Measurements from ENCODE around the gene ENPEP. TPM values are rescaled to one million over a fixed set of nuclear protein-coding genes. Genes with fewer than 3 reads are reported as not detected.

The ENPEP gene
- total and polyA plus RNA-seq, 9 donors: 11.3 to 42.3 (median 20.9) TPM

DNA sequence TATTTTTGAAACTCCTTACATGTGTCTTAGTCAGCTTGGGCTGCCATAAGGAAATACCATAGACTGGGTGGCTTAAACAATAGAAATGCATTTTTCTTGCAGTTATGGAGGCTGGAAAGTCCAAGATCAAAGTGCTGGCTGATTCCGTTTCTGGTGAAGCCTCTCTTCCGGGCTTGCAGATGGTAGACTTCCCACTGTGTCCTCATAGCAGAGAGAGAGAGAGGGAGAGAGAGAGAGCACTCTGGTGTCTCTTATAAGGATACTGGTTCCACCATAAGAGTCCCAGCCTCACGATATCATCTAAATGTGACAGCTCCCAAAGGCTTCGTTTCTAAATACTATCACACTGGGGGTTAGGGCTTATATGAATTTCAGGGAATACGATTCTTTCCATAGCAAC, 39.7 kb downstream of the ENPEP start:
- H3K4me1 ChIP-seq (ENCODE audit: control insufficient read depth, insufficient read depth, low read length): no peaks in the 10 kb centered on the region
- no peak overlapping the region for H3K27ac ChIP-seq (ENCODE audit: low read length)
- H3K4me3 ChIP-seq (ENCODE audit: low read length): no peak overlapping the region
- WGBS (ENCODE audit: insufficient coverage): 80% methylated on average over 1 of the region's 5 CpGs
- H3K9me3 ChIP-seq (replicated peaks; ENCODE audit: control insufficient read depth, low read depth, low read length): no peaks in the 10 kb centered on the region
- H3K36me3 ChIP-seq (ENCODE audit: control insufficient read depth, insufficient read depth, low read length): no peaks in the 10 kb centered on the region
- no peak for DNase-seq
- no peaks in the 10 kb centered on the region for H3K27me3 ChIP-seq (ENCODE audit: control insufficient read depth, insufficient read depth, low read length)

GRCh38 chr4:110516106-110516922, 40.4 kb downstream of the ENPEP start:
- Histone ChIP-seq H3K9me3 (replicated peaks; ENCODE audit: control insufficient read depth, low read depth, low read length) (no peaks in the 10 kb centered on the region), H3K4me1 (ENCODE audit: control insufficient read depth, insufficient read depth, low read length) (no peaks in the 10 kb centered on the region), H3K27ac (ENCODE audit: low read length) (no peak overlapping the region), H3K27me3 (ENCODE audit: control insufficient read depth, insufficient read depth, low read length) (no peaks in the 10 kb centered on the region), H3K4me3 (ENCODE audit: low read length) (no peak overlapping the region), H3K36me3 (ENCODE audit: control insufficient read depth, insufficient read depth, low read length) (no peaks in the 10 kb centered on the region)
- peak; percentile 46 for DNase-seq
- no CpG with 5 or more reads among the region's 8 CpGs for WGBS (ENCODE audit: insufficient coverage)

DNA sequence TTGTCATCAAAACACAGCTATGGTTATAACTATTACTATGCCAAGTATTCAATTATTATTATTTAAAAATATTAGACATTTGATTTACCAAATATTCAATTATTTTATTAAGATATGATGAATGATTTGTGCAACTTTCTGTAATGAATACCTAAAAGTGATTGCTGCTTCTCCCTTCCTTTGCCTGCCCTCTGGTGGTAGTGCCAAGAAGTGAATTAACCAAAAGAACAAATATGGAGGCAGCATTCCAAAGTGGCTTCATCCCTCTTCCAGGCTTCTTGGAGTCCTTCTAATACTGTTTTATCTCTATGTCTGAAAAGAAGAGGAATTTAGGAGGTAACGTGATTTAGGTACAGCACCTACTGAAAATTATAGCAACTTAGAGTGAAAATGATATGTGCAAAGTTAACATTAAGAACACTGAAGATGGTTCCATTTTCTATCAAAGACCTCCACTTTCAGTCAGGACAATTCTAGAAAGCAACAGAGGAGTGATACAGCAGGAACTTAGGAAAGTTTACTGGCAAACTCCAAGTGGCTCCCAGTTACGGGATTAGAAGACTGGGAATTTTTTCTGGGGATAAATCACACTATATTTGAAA, 43.0 kb downstream of the ENPEP start:
- Histone ChIP-seq H3K4me1 (ENCODE audit: control insufficient read depth, insufficient read depth, low read length) (no peaks in the 10 kb centered on the region), H3K36me3 (ENCODE audit: control insufficient read depth, insufficient read depth, low read length) (no peaks in the 10 kb centered on the region), H3K27ac (ENCODE audit: low read length) (no peak overlapping the region), H3K4me3 (ENCODE audit: low read length) (no peak overlapping the region), H3K9me3 (replicated peaks; ENCODE audit: control insufficient read depth, low read depth, low read length) (no peaks in the 10 kb centered on the region), H3K27me3 (ENCODE audit: control insufficient read depth, insufficient read depth, low read length) (no peaks in the 10 kb centered on the region)
- no CpG with 5 or more reads among the region's 2 CpGs for WGBS (ENCODE audit: insufficient coverage)
- peak; percentile 20 for DNase-seq

- no peaks in the 10 kb centered on the region for H3K4me1 ChIP-seq (ENCODE audit: control insufficient read depth, insufficient read depth, low read length)
- H3K4me3 ChIP-seq (ENCODE audit: low read length): no peak overlapping the region
- no peak for DNase-seq
- no peak overlapping the region for H3K27ac ChIP-seq (ENCODE audit: low read length)
- no peaks in the 10 kb centered on the region for H3K27me3 ChIP-seq (ENCODE audit: control insufficient read depth, insufficient read depth, low read length)
- no CpG with 5 or more reads among the region's 2 CpGs for WGBS (ENCODE audit: insufficient coverage)
- H3K9me3 ChIP-seq (replicated peaks; ENCODE audit: control insufficient read depth, low read depth, low read length): no peaks in the 10 kb centered on the region
- H3K36me3 ChIP-seq (ENCODE audit: control insufficient read depth, insufficient read depth, low read length): no peaks in the 10 kb centered on the region
Observed at GRCh38 chr4:110520886-110521285, 44.9 kb downstream of the ENPEP start.

DNA sequence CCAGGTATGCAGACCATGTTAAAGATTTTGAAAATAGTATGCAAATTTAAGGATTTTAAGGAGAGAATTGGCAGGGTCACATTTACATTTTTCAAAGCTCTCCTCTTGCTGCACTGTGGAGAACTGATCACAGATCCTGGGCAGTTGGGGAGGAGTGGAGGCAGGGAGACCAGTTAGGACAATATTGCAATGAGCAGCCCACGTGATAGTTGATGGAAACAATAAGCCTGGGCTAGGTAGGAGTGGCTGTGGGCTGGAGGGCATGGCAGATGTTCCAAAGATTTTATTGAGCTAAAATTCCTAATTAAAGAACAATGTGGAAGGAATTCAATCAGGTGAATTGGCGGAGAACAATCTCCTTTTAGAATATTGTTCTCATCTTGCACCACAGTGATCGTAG, 50.6 kb downstream of the ENPEP start:
- H3K4me3 ChIP-seq (ENCODE audit: low read length): no peak overlapping the region
- no peak for DNase-seq
- H3K36me3 ChIP-seq (ENCODE audit: control insufficient read depth, insufficient read depth, low read length): no peaks in the 10 kb centered on the region
- WGBS (ENCODE audit: insufficient coverage): 100% methylated on average over 1 of the region's 3 CpGs
- no peaks in the 10 kb centered on the region for H3K9me3 ChIP-seq (replicated peaks; ENCODE audit: control insufficient read depth, low read depth, low read length)
- no peaks in the 10 kb centered on the region for H3K27me3 ChIP-seq (ENCODE audit: control insufficient read depth, insufficient read depth, low read length)
- H3K27ac ChIP-seq (ENCODE audit: low read length): no peak overlapping the region
- no peaks in the 10 kb centered on the region for H3K4me1 ChIP-seq (ENCODE audit: control insufficient read depth, insufficient read depth, low read length)

DNA sequence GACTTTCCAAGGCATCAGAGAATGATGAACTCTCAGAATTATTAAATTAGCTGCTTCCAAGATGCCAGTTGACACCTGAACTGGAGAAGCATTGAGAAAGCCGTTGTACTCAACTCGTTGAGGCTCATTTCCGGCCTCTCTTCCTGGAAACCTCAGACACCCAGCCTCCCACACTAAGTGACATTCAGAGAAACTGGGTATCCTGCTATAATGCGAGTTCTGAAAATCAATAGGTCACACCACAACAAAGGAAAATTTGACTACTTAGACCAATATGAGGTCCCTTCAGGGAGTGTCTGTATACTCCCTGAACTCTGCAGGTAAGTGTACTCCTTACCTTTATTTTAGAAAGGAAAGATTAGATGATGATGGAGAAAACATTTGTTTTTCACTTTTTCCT, 51.2 kb downstream of the ENPEP start:
- no peak for DNase-seq
- Histone ChIP-seq H3K4me1 (ENCODE audit: control insufficient read depth, insufficient read depth, low read length) (no peaks in the 10 kb centered on the region), H3K27ac (ENCODE audit: low read length) (no peak overlapping the region), H3K9me3 (replicated peaks; ENCODE audit: control insufficient read depth, low read depth, low read length) (no peaks in the 10 kb centered on the region), H3K27me3 (ENCODE audit: control insufficient read depth, insufficient read depth, low read length) (no peaks in the 10 kb centered on the region), H3K4me3 (ENCODE audit: low read length) (no peak overlapping the region), H3K36me3 (ENCODE audit: control insufficient read depth, insufficient read depth, low read length) (no peaks in the 10 kb centered on the region)
- WGBS (ENCODE audit: insufficient coverage): 80% methylated on average over 2 of the region's 4 CpGs

- Histone ChIP-seq H3K4me1 (ENCODE audit: control insufficient read depth, insufficient read depth, low read length) (no peaks in the 10 kb centered on the region), H3K4me3 (ENCODE audit: low read length) (no peak overlapping the region), H3K36me3 (ENCODE audit: control insufficient read depth, insufficient read depth, low read length) (no peaks in the 10 kb centered on the region), H3K27me3 (ENCODE audit: control insufficient read depth, insufficient read depth, low read length) (no peaks in the 10 kb centered on the region), H3K9me3 (replicated peaks; ENCODE audit: control insufficient read depth, low read depth, low read length) (no peaks in the 10 kb centered on the region), H3K27ac (ENCODE audit: low read length) (no peak overlapping the region)
- DNase-seq: peak; percentile 30
- no CpG with 5 or more reads among the region's 4 CpGs for WGBS (ENCODE audit: insufficient coverage)
Observed at GRCh38 chr4:110532901-110533589, 57.1 kb downstream of the ENPEP start.

GRCh38 chr4:110533590-110533910, 57.6 kb downstream of the ENPEP start:
- Histone ChIP-seq H3K27ac (ENCODE audit: low read length) (no peak overlapping the region), H3K36me3 (ENCODE audit: control insufficient read depth, insufficient read depth, low read length) (no peaks in the 10 kb centered on the region), H3K27me3 (ENCODE audit: control insufficient read depth, insufficient read depth, low read length) (no peaks in the 10 kb centered on the region), H3K4me1 (ENCODE audit: control insufficient read depth, insufficient read depth, low read length) (no peaks in the 10 kb centered on the region), H3K4me3 (ENCODE audit: low read length) (no peak overlapping the region), H3K9me3 (replicated peaks; ENCODE audit: control insufficient read depth, low read depth, low read length) (no peaks in the 10 kb centered on the region)
- no peak for DNase-seq
- WGBS (ENCODE audit: insufficient coverage): no CpG with 5 or more reads among the region's 2 CpGs

GRCh38 chr4:110533940-110534339, 58.0 kb downstream of the ENPEP start:
- Histone ChIP-seq H3K4me1 (ENCODE audit: control insufficient read depth, insufficient read depth, low read length) (no peaks in the 10 kb centered on the region), H3K4me3 (ENCODE audit: low read length) (no peak overlapping the region), H3K27me3 (ENCODE audit: control insufficient read depth, insufficient read depth, low read length) (no peaks in the 10 kb centered on the region), H3K27ac (ENCODE audit: low read length) (no peak overlapping the region), H3K36me3 (ENCODE audit: control insufficient read depth, insufficient read depth, low read length) (no peaks in the 10 kb centered on the region), H3K9me3 (replicated peaks; ENCODE audit: control insufficient read depth, low read depth, low read length) (no peaks in the 10 kb centered on the region)
- 63% methylated on average over 2 of the region's 3 CpGs for WGBS (ENCODE audit: insufficient coverage)
- peak; percentile 32 for DNase-seq

- Histone ChIP-seq H3K27ac (ENCODE audit: low read length) (no peak overlapping the region), H3K9me3 (replicated peaks; ENCODE audit: control insufficient read depth, low read depth, low read length) (no peaks in the 10 kb centered on the region), H3K4me3 (ENCODE audit: low read length) (no peak overlapping the region), H3K36me3 (ENCODE audit: control insufficient read depth, insufficient read depth, low read length) (no peaks in the 10 kb centered on the region), H3K4me1 (ENCODE audit: control insufficient read depth, insufficient read depth, low read length) (no peaks in the 10 kb centered on the region), H3K27me3 (ENCODE audit: control insufficient read depth, insufficient read depth, low read length) (no peaks in the 10 kb centered on the region)
- no CpG with 5 or more reads among the region's 3 CpGs for WGBS (ENCODE audit: insufficient coverage)
- DNase-seq: peak; percentile 39
Observed at GRCh38 chr4:110540581-110540980, 64.6 kb downstream of the ENPEP start.
